DMS153 treated with DMSO at 0.1 percent for 48 hours (cell line): Measurements from ENCODE around the gene NPAS3.

ENCODE experiments used
- DNase-seq: peaks from one replicate; lab custom pipeline; 2025; ENCODE audit not compliant: unreplicated experiment; lab: John Stamatoyannopoulos, UW

Gene NPAS3

GRCh38 chr14:33606591-33606990 is 667.9 kb downstream of the NPAS3 start:
- no peak for DNase-seq

GRCh38 chr14:33609582-33609981 is 670.9 kb downstream of the NPAS3 start:
- no peak for DNase-seq

- no peak for DNase-seq
These were observed 671.4 kb downstream of the NPAS3 start for GRCh38 chr14:33610121-33610520.

GRCh38 chr14:33611405-33612196 is 672.9 kb downstream of the NPAS3 start:
- DNase-seq: no peak

GRCh38 chr14:33612197-33612505 is 673.5 kb downstream of the NPAS3 start:
- DNase-seq: no peak

GRCh38 chr14:33617154-33617553 is 678.5 kb downstream of the NPAS3 start:
- DNase-seq: no peak

GRCh38 chr14:33618361-33619105 is 679.9 kb downstream of the NPAS3 start:
- DNase-seq: no peak

- DNase-seq: no peak
These were observed 683.8 kb downstream of the NPAS3 start for GRCh38 chr14:33622496-33622895.

- DNase-seq: no peak
These were observed 691.1 kb downstream of the NPAS3 start for GRCh38 chr14:33629792-33630191.

- no peak for DNase-seq
These were observed 692.3 kb downstream of the NPAS3 start for GRCh38 chr14:33631021-33631420.

- DNase-seq: no peak
These were observed 692.8 kb downstream of the NPAS3 start for GRCh38 chr14:33631441-33631840.

GRCh38 chr14:33634631-33635030 is 696.0 kb downstream of the NPAS3 start:
- no peak for DNase-seq

- DNase-seq: no peak
These were observed 698.0 kb downstream of the NPAS3 start for GRCh38 chr14:33636716-33637115.

GRCh38 chr14:33642080-33642479 is 703.4 kb downstream of the NPAS3 start:
- DNase-seq: no peak

GRCh38 chr14:33642691-33643244 is 704.1 kb downstream of the NPAS3 start:
- DNase-seq: no peak

GRCh38 chr14:33643426-33644181 is 704.9 kb downstream of the NPAS3 start:
- no peak for DNase-seq

GRCh38 chr14:33646692-33647260 is 708.1 kb downstream of the NPAS3 start:
- DNase-seq: no peak

GRCh38 chr14:33647385-33647786 is 708.7 kb downstream of the NPAS3 start:
- no peak for DNase-seq

- DNase-seq: no peak
These were observed 711.8 kb downstream of the NPAS3 start for GRCh38 chr14:33650430-33650829.

- no peak for DNase-seq
These were observed 714.1 kb downstream of the NPAS3 start for GRCh38 chr14:33652566-33653307.

GRCh38 chr14:33653308-33653695 is 714.6 kb downstream of the NPAS3 start:
- DNase-seq: no peak
